ENCODE results near the gene TAF15. TPM values are rescaled to one million over a fixed set of nuclear protein-coding genes. Genes with fewer than 3 reads are reported as not detected.

TAF15 gene
- total and polyA plus RNA-seq, 10 of the 15 experiments (the other 5 are each of a cell fraction or from before 2014, with no cell fraction given): 9.5 to 259 (median 40.4) TPM

DNA sequence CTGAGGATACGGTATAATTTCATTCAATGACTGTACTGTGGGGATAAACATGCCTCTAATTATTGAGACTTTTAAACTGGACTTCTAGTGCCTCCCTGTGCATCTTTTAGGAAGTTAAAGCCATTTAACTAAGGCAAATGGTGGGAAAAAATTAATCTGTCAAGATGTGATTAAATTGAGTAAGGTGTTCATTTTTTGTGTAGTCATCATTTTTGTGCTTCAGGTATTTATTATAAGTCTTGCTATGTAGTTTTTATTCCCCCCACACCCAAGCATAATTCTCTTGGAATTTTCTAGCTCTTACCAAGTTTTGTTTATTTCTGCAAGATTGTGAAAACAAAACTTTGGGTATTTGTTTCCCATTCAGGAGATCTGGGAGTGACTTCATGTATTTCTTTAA is 10.2 kb downstream of the TAF15 start (continued):
- TF ChIP-seq FOXK2 (IDR thresholded peaks at IDR 0.05) (no peak), POU2F2 (IDR thresholded peaks at IDR 0.05; ENCODE audit: borderline replicate concordance, low read depth, low read length) (no peak), SPI1 (IDR thresholded peaks at IDR 0.05; ENCODE audit: borderline replicate concordance, insufficient read depth, low read depth, low read length) (no peak)

DNA sequence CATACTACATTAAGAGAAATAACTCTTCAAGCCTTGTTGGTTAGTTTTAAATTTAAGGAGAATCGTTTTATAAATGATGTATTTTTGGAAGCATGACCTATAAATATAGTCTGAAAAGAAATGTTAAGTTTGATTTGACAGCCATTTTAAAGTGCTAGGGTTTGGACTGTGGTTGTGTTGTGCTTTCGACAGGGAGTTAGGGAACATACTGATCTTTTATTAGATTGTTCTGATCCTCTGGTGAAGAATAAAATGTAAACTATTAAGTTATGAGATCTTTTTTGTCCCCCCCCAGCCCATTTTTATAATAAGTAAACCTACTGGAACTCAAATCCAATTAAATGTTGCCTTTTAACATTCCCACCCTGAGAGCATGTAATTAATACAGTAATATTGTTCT is 12.0 kb downstream of the TAF15 start:
- Histone ChIP-seq H3K9me3 (replicated peaks; ENCODE audit: control insufficient read depth, insufficient read depth, low read length) (no peaks in the 10 kb centered on the region), H3K36me3 (ENCODE audit: control insufficient read depth in 2 of 2, insufficient read depth in 2 of 2, low read length in 1 of 2) (peaks cover 0 to 33% of the 10 kb centered on the region in 2 experiments), H4K20me1 (ENCODE audit: control insufficient read depth, insufficient read depth) (no peaks in the 10 kb centered on the region), H3K79me2 (ENCODE audit: control insufficient read depth, insufficient read depth, low read length) (peaks cover 13% of the 10 kb centered on the region), H3K27me3 (replicated peaks in 1 of 2; ENCODE audit: control insufficient read depth in 2 of 2, insufficient read depth in 2 of 2, low read length in 1 of 2) (no peaks in the 10 kb centered on the region), H3K4me1 (ENCODE audit: control insufficient read depth, insufficient read depth, low read length) (no peaks in the 10 kb centered on the region), H3K4me2 (ENCODE audit: control insufficient read depth, insufficient read depth) (no peak overlapping the region), H2AFZ (ENCODE audit: control insufficient read depth, low read depth, low read length) (no peak overlapping the region), H3K27ac (ENCODE audit: control insufficient read depth, insufficient read depth) (no peak overlapping the region), H3K9ac (ENCODE audit: control insufficient read depth, insufficient read depth, low read length) (no peak overlapping the region), H3K4me3 (no peak overlapping the region)
- ATAC-seq (no peak), FAIRE-seq (no peak), DNase-seq (ENCODE audit: low read depth, low spot score) (no peak)
- whole genome bisulfite sequencing (ENCODE audit: insufficient coverage, insufficient replicate concordance, low lambda C conversion rate, missing lambda C conversion rate): 97% methylated on average over 2 of the region's 2 CpGs
- in situ Hi-C loops (cut with MboI) (no loop called here), intact Hi-C loops (cut with micrococcal nuclease; ENCODE audit: unreplicated experiment) (no loop called here)
- ChIA-PET CTCF (interaction anchor here (1.5 kb wide), 1 partner anchor 10 kb away, joined by 3 read pairs; no protein-coding TSS in a partner anchor), RAD21 (ENCODE audit: unreplicated experiment) (no interaction called here), SMC1A (ENCODE audit: uncharacterized antibody, unreplicated experiment) (interaction anchor here (0.7 to 2.0 kb wide), 2 partner anchors 12 to 25 kb away, joined by 3 to 5 read pairs; no protein-coding TSS in a partner anchor), POLR2A (no interaction called here)
- TF ChIP-seq, protein P1, sequence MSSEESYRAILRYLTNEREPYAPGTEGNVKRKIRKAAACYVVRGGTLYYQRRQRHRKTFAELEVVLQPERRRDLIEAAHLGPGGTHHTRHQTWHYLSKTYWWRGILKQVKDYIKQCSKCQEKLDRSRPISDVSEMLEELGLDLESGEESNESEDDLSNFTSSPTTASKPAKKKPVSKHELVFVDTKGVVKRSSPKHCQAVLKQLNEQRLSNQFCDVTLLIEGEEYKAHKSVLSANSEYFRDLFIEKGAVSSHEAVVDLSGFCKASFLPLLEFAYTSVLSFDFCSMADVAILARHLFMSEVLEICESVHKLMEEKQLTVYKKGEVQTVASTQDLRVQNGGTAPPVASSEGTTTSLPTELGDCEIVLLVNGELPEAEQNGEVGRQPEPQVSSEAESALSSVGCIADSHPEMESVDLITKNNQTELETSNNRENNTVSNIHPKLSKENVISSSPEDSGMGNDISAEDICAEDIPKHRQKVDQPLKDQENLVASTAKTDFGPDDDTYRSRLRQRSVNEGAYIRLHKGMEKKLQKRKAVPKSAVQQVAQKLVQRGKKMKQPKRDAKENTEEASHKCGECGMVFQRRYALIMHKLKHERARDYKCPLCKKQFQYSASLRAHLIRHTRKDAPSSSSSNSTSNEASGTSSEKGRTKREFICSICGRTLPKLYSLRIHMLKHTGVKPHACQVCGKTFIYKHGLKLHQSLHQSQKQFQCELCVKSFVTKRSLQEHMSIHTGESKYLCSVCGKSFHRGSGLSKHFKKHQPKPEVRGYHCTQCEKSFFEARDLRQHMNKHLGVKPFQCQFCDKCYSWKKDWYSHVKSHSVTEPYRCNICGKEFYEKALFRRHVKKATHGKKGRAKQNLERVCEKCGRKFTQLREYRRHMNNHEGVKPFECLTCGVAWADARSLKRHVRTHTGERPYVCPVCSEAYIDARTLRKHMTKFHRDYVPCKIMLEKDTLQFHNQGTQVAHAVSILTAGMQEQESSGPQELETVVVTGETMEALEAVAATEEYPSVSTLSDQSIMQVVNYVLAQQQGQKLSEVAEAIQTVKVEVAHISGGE (CRISPR knock-in tag; IDR thresholded peaks at IDR 0.05): no peak
- no peak for TF ChIP-seq POLR2AphosphoS5 (IDR thresholded peaks at IDR 0.05; ENCODE audit: low read length)
- TF ChIP-seq BMI1 (IDR thresholded peaks at IDR 0.05; ENCODE audit: borderline replicate concordance): no peak
- no peak for TF ChIP-seq TCF12 (IDR thresholded peaks at IDR 0.05; ENCODE audit: low read depth, low read length)
- TF ChIP-seq RFX5 (IDR thresholded peaks at IDR 0.05; ENCODE audit: low read depth, low read length): no peak
- no peak for TF ChIP-seq HSF1 (IDR thresholded peaks at IDR 0.05; ENCODE audit: low read depth, low read length)
- TF ChIP-seq ZSCAN29 (IDR thresholded peaks at IDR 0.05): no peak
- TF ChIP-seq IKZF2 (IDR thresholded peaks at IDR 0.05): no peak
- TF ChIP-seq PAX8 (IDR thresholded peaks at IDR 0.05): no peak
- no TSS peak for BruUV-seq (replicated peaks)

All from GM12878 (cell line).